ENCODE results near the gene POC1B.

- TF ChIP-seq POLR2A (IDR thresholded peaks at IDR 0.05) (no peak), CTCF (IDR thresholded peaks at IDR 0.05) (no peak)
Observed at GRCh38 chr12:89575374-89575773, 49.5 kb upstream of the POC1B start.
